SK-N-SH treated with all-trans-retinoic acid at 6 μM for 48 hours (cell line): ENCODE results near the gene TTYH3.

Experiments used
- TCF4 ChIP-seq: fragments of 250-450 bp; sonication (Bioruptor Pico); IDR thresholded peaks from 2 replicates; pipeline ENCODE4 v1.8.0; 2021; ENCODE audit warnings: mild to moderate bottlenecking, moderate library complexity, borderline replicate concordance
- TOX ChIP-seq: fragments of 250-450 bp; sonication (Bioruptor Pico); IDR thresholded peaks from 2 replicates; pipeline ENCODE4 v1.8.0; 2021; ENCODE audit warnings: mild to moderate bottlenecking, moderate library complexity, borderline replicate concordance
- ZNF8 ChIP-seq: fragments of 450-650 bp; formaldehyde crosslinking; IDR thresholded peaks from 2 replicates; pipeline ENCODE4 v1.5.0; 2020; ENCODE audit warnings: mild to moderate bottlenecking, moderate library complexity

- no peak for TF ChIP-seq TOX
- no peak for TF ChIP-seq ZNF8
- no peak for TF ChIP-seq TCF4 (CRISPR knock-in tag)
Measured at GRCh38 chr7:2587134-2587533, 44.7 kb upstream of the TTYH3 start.
